NCI-H1048 (cell line): ENCODE data around the gene TASP1.

Experiments
- DNase-seq: peaks from one replicate; lab custom pipeline; 2025; lab: John Stamatoyannopoulos, UW

Gene TASP1

DNA sequence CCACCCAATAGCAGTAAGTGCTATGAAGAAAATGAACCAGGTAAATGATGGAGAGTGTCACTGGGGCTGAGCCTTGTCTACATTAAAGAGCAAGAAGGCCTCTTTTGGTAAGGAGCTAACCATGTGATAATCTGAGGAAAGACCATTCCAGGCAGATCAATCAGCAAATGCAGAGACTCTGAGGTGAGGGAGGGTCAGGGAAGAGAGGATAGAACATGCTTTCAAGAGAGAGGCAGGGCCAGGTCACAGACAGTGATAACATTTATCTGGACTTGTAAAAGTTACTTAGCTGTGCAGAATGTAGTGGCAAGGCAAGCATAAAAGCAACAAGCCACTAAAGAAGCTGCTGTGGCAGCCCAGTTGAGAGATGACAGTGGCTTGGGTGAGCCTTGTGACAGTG is 197.3 kb downstream of the TASP1 start:
- no peak for DNase-seq

DNA sequence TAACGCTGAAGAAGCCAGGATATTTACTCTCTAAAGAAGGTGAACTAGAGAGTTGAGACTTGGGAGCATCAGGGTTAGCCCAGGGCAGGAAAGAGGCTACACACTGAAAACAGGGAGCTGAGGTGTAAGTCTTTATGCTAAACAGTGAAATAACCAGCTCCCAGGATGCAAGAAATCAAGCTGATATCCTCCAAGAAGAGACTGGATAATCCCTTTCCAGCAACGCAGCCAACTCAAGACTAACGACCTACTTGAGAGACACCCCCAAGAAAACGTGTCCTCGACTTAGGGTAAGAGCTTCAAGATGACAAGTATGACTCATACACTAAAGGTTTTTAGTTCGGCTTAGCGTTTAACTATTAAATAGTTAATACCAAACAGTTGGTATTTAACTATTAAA is 202.2 kb downstream of the TASP1 start:
- DNase-seq: no peak

DNA sequence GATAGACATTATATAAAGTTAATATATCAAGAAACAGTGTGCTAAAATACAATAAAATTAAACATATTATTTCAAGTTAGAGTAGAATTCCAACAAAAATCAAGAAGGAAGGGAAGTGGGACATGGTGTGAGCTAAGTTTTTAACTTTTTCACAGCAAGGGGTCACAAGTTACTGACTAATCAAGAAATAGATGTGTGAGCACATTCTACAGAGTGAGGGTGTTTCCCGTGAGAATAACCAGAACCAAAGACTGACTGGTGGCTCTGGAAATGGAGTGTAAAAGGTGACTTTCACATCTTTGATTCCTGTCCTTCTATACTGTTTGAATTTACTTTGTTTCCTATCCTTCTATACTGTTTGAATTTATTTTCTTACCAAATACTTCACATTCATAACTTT is 206.6 kb downstream of the TASP1 start:
- no peak for DNase-seq

DNA sequence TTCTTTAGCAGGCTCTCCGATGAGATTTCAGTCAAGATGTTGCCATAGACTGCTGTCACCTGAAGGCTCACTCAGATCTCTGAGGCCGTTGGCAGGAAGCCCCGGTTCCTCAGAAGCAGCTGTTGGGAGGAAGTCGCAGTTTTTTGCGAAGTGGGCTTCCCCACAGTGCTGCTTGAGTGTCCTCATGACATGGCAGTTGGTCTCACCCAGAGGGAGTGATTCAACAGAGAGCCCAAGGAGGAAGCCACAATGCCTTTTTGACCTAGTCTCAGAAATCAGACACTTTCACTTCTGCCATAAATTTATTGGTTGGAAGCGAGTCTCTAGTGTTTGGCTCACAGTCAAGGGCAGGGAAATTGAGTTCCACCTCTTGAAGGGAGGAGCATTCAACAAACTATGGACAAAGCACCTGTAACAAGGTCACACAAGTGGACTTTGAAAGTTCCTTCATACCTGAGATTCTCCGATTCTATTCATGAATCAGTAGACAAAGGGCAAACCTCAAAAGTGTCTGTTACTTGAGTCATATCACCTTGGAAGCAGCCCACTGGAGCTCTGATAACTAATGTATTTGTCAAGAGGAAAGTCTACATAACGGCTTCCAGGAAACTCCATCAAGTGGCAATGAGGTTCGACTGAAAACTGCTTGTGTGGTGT is 208.3 kb downstream of the TASP1 start:
- DNase-seq: no peak

DNA sequence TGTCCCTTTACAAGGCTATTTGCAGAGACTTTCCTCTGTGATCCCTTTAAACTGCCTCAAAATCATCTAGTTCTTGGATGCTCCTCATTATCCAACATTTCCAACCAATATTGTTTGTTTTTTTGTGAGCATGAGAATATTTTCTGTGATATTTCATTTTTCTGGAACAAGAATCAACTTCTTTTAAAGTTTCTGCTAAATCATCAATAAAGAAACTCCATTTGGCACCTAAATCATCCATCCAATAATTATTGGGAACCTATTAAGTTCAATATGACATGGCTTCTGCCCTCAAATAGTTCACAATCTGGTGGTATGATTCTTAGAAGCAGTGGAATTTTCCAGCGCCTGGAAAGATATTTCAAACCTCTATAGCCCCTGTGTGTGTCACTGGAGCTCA is 210.0 kb downstream of the TASP1 start:
- no peak for DNase-seq

DNA sequence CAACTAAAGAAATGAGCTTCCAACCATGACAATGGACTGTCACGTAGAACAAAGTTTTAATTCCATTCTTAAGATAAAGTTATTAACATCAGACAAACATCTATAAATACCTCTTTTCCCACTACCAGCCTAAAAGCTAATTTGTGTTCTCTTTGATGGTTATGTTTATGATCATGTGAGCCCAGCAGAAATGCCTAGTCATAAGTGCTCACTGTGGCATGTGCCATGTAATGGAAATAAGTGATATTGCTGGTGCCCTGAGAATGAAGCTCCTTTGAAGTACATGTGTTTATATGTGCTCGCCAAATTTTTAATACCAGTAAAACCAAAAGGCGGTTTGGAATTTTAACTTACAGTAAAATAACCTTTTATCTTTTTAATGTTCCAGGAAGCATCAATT is 211.9 kb downstream of the TASP1 start:
- no peak for DNase-seq

DNA sequence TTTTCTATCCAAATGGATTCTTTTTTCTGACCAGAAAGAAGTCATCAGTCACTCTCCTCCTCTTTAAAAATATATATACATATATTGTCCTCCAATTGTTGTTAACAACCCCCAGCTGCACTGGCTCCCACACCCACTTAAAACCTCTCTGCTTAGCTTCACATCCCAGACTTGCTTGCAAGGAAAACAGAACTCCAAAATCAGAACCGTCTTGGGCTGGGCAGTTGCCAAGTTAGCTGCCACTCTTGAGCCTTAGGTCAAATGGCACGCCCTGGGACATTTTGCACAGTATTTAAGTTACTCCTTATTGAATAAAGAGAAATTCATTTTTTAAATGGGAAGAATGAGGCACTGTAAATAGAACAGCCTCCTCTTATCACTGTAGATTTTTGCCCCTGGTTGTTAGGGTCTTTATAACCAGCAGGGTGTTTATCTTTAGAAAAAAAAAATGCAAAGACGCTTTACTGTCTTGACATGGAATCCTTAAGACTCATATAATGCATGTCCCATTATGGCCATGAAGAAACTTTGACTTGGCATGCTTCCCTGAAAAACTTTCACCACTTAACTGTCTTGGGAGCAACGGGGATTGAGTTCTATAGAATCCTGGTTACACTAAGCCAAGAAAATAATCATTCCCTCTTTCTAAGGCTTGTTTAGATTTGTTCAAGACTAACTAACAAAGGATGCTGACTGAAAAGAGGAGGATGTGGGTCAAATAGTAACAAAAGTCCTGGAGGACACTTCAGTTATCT is 213.2 kb downstream of the TASP1 start:
- no peak for DNase-seq

DNA sequence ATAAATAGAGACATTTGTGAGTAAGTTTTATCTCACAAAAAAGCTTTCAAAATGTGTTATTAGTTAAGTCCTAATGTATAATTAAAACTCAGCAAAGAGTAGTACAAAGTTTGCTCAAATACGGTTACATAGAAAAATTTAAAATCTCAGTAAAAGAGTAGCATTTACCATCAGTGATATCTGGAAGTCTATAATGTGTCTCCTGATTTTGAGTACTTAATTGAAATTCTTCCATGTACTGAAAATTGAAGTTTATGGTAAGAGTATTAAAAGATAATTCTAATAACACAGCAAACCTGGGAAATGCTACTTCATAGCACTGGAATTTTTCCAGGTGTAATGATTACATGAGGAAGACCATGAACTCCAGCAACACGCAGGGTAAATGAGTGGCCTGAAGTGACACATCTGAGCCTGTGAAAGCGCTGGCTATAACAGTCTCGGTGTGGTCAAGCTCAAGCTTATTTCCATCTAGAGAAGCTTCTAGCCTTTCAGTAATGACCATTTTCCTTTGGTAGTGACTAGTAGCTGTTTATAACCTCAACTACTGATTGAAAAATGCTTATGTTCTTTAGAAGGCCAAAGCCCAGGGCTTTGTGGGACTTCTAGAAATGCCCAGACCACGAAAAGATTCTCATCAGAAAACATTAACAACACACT is 214.4 kb downstream of the TASP1 start:
- DNase-seq: no peak

DNA sequence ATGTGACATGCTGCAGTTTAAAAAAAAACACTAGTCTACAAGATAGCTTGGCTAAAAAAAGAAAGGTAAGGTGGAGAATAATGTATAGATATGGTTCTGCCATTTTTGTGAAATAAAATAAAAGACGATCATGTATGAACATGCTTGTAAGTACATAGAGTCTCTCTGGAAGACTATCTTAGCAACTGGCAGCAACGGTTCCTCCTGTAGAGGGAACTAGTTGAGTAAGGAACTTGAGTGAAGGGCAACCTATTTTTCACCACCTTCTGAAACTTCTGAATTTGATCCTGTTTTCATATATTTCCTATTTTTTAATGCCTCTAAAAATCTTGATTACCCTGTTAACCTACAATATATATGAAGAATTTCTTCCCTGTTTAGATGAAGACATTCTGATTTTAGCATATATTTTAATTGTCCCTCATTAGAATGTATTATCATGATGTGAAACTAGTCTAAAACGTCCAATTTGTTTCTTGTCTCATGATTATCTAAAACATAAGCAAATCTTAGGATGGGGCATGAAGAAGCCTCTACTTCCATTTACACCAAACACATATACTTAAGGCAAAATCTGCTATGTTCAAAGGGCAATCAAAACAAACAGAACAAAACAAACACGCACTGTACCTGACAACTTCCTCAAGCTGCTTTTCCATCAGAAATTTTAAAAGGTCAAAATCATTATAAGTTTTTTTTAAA is 215.1 kb downstream of the TASP1 start:
- DNase-seq: no peak

DNA sequence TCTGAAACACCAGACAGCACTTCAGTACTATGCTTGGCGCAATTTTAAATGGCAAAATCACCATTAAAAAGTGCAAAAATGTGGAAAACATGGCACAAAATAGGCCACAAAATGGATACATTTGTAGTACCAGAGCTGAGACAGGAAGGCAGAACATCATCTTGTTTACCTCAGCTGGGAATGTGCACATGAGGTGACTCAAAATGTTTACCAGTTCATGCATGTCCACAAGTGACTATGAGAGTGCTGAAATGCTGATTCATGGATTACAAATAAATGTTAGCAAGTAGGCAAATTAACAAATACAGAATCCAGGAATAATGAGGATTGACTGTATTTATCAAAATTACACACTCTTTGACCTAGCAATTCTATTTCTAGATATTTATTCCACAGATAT is 216.1 kb downstream of the TASP1 start:
- DNase-seq: no peak

DNA sequence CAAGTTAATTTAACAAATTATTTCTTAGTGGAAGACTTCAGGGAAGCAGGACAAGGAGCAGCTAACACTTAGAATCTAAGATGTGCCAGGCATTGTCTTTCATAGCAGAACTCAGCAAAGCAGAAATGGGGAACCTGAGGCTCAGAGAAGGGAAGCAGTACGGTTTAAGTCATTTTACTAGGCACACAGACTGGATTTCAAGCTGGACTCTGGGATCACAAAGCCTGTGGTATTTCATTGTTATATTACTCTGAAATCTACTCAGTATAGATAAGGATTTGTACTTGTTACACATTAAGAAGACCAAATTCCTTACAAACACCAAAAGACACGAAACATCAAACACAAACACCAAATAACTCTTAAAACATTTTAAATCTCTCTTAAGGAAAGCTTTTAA is 218.1 kb downstream of the TASP1 start:
- no peak for DNase-seq

DNA sequence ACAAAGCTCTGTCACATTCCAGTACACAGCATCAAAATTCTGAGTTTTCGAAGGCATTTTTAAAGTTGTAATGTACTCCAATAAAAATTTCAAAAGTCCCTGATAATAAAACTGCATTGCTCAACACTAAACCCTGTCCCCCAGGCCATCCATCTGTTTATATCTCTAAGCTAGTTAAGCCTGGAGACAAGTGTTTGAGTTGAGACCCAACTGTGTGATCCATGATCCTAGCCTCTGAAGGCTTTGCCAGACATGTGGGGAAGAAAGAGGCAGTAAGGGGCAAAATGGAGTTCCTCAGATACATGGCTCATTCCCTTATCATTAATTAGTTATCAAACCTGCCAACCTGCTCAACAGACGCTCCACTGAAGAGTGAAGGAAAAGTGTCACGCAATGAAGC is 219.3 kb downstream of the TASP1 start:
- no peak for DNase-seq

DNA sequence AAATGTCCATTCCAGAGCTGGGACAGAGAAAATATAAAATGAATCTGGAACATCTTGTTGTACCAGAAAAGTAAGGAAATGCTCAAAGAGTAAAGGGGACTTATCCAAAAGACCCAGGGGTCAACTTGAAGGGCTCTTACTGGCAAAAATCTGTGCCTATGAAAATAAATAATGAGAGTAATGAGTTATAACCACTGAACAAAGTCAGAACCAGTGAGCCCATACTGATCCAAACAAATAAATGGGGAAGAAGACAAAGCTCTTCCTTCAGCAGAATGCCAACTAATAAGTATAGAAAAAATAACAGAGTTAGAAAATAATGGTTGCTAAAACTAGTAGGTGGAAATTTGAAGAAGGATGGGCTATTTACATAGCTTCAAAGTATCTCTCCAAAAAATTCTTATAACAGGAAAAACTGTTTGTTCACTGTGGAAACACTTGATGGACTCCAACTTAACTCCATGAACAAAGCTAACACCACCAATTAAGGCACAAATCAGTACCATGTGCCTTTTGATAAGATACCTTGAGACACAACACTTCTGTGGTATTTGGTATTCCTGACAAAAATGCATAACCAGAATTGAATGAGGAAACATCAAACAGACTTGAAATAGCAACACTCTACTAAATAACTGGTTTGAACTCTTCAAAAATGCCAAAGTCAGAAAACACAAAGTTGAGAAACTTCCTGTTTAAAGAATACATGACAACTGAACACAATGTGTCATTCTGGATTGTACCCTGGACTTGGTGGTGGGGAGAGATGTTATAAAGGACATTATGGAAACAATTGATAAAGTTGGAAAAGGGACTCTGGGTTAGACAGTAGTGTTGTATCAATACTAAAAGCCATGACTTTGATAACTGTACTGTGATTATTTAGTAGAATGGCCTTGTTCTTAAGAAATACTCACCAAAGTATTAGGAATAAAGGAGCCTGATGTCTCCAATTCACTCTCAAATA is 220.2 kb downstream of the TASP1 start:
- no peak for DNase-seq

DNA sequence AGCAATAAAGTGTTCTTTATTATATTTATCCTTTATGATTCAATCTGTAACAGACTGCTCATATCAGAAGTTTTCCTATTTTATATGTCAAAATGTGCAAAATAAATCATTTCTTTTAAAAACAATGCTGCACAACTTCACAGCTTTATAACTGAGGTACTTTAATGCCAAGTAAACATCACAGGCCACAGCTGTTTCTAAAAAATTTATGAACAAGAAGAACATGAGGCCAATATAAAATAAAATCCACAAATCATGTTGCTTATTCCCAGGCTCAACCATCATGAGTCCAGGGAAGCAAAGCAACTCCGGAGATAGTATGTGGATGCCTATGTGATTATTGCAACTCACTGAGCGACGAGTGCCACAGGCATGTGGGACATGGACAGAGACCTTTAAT is 222.2 kb downstream of the TASP1 start:
- DNase-seq: no peak

DNA sequence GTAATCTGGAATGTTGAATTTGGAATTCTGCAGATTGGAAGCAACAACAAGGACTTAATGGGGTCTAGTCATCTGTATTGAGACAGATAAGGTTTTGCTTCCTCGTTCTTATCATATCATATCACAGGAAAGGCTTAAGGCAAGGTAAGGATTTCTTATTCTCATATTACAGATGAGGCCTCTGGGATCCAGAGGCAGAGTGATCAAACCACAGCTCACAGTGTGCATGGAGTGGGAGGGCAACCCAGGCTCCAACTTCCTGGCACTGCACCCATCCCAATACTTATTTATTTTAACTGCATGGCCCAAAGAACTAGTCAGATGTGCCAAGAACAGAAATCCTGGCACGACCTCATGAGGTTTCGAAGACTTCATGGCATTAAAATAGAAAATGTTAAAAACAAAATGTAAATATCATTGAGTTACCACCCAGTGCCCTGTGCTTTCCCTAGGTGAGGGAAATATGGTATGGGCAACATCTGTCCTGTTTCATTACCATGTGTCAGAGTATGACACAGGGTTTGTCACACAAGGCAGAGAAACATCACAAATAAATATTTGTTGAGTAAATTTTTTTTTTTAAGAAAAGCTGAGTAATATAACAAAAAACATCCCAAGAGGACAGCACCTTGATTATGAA is 225.8 kb downstream of the TASP1 start:
- no peak for DNase-seq

DNA sequence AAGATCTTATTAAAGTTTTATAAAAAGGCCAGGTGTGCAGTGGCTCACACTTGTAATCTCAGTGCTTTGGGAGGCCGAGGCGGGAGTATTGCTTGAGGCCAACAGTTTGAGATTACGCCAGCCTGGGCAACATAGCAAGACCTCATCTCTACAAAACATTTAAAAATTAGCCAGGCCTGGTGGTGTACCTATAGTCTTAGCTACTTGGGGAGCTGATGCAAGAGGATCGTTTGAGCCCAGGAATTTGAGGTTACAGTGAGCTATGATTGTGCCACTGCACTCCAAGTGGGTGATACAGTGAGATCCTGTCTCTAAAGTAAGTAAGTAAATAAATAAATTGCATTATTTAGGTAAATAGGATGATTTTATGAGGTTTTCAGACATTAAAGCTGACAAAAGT is 234.4 kb downstream of the TASP1 start:
- no peak for DNase-seq

DNA sequence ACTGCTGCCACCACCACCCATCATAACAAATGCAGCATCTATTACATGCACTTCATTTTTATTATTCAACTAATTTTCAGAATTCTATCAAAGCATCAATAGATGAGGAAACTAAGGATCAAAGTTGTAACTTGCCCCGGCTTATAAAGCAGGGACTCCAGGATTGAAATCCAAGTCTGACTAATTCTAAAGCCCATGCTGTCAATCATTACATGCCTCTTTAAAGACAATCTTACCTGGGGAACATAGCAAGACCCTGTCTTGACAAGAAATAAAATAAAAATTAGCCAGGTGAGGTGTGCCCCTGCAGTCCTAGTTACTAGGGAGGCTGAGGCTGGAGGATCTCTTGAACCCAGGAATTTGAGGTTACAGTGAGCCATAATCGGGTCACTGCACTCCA is 235.3 kb downstream of the TASP1 start:
- DNase-seq: no peak

DNA sequence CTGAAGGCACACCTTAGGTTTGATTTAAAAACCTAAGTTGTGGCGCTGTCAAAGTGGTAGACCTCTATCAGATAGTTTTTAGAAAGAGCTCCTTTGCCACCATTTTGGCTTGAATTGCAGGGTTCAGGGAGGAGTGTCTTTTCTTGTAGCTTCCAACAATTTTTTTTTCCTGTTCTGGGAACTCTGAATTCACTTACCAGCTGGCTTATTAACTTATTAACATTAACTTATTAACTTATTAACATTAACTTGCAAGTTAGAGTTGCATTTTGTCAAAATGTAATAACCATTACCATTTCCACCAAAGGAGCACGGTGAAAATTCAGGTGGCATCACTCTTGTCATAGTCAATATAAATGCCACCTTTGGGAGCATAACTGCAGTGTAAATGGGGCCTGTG is 235.7 kb downstream of the TASP1 start:
- DNase-seq: no peak

DNA sequence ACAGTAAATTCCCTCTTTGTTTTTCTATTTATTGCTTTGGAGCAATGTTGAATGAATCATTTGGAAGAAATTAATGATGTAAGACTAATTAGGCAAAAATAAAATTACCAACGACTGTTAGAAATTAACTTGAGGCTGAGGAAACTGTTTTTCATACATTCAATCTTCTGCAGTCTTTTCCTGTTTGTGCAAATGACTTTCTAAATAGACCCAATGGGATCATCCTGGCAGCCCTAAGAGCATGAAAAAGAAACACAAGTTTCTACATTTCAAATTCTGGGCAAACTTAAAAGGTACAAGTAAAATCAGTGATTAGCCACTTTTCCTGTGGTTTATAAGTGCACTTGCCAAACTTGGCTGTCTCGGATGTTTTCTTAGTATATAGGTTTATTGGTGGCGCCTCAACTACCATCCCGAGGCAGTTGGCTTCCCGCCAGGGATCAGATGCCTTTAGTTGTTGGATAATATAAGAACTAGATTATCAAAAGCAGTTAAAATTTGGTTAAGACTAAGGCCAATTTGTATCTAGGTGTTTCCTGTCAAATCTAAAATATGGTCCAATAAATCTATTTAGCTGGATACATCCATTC is 236.5 kb downstream of the TASP1 start:
- no peak for DNase-seq

DNA sequence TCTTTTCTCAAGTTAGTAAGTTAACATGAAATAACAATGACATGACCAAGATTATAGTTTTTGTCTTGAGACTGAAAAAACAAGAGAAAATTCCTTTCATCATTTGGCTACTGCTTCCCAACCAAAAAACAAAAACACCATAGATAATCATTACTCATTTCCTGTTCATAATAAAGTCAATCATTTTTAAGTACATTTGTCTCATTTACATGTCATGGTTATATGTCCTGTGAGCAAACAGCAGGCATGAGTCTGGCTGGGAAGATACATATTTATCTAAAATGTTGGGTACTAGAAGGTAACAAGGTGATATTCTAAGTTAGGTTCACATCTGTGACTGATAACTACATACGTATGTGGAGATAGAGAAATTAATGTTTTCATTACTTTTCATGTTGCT is 237.1 kb downstream of the TASP1 start:
- no peak for DNase-seq

DNA sequence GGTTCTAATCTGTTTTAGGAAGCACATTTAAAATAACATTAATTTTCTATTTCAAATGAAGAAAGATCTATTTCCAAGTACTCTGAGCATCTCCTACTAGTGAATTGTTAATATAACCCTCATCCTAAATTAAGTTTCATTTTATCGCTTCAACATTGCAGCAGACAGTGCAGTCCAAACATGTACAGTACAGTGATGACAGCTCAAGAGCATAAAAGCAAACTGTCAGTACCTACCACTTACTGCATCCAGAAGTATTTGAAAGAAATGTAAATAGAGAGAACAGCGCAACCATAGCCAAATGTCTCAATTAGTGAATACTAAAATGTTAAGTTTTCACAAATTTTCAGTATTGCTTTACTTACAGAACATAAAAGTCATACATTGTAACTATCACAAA is 238.3 kb downstream of the TASP1 start:
- no peak for DNase-seq
